MM.1S (cell line): Measurements from ENCODE around the gene C2CD2.

Source experiments
- EZH2 ChIP-seq: fragments of 300-600 bp; sonication (generic); optimal IDR thresholded peaks from 2 replicates; pipeline ENCODE3; 2017; ENCODE audit warnings: low read depth, mild to moderate bottlenecking, antibody characterized with exemption, low read length, mixed read lengths
- EZH2phosphoT487 ChIP-seq: fragments of 300-600 bp; sonication (generic); IDR thresholded peaks from 2 replicates; pipeline ENCODE4 v1.6.1; 2018; ENCODE audit warnings: antibody characterized with exemption, low read length
- TF ChIP-seq, protein P1 (sequence below): fragments of 300-600 bp; sonication (generic); IDR thresholded peaks from 2 replicates; pipeline ENCODE4 v1.5.1; 2016; ENCODE audit warnings: antibody characterized with exemption, low read length, mixed read lengths

DNA sequence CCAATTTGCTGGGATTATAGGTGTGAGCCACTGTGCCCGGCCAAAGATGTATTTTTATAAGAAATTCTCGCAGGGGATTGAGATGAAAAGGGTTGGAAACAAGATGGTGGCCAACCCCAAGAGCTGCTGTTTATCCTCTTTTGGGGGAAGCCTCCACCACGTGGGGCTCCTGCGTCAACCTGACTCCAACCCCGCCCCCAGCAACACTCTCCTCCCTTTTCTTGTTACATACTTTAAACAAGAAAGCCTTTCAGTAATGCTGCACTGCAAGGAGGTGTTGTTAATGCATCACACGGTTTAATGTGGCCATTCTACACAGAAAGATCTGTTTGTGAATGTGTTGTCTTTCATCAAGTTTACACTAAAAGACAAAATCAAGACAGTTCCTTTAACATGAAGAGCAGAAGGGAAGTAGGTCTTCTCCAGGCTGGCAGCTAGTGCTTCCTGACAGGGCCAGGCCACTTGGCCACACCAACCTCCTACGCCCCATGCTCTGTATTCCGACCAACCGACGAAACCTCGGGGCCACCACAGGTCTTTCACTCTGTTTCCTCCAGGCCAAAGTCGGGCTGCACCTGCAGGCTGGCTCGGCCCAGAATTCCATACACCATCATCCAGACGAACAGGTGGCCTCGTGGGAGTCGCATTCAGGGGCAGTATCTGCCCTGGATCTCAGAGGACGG is 25.9 kb downstream of the C2CD2 start:
- TF ChIP-seq, protein P1, sequence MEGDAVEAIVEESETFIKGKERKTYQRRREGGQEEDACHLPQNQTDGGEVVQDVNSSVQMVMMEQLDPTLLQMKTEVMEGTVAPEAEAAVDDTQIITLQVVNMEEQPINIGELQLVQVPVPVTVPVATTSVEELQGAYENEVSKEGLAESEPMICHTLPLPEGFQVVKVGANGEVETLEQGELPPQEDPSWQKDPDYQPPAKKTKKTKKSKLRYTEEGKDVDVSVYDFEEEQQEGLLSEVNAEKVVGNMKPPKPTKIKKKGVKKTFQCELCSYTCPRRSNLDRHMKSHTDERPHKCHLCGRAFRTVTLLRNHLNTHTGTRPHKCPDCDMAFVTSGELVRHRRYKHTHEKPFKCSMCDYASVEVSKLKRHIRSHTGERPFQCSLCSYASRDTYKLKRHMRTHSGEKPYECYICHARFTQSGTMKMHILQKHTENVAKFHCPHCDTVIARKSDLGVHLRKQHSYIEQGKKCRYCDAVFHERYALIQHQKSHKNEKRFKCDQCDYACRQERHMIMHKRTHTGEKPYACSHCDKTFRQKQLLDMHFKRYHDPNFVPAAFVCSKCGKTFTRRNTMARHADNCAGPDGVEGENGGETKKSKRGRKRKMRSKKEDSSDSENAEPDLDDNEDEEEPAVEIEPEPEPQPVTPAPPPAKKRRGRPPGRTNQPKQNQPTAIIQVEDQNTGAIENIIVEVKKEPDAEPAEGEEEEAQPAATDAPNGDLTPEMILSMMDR = no peak
- TF ChIP-seq EZH2phosphoT487 = no peak
- TF ChIP-seq EZH2 = no peak
